Inflammatory macrophage (primary cell): Measurements from ENCODE around the gene TAGLN2.
"Not testable (repeated sequence)": the region's sequence is repeated elsewhere in the genome, so short reads cannot be mapped to it uniquely, and the experiment has no call there.

Experiments used
- DNase-seq, 2 donors: peaks; one replicate each; pipeline ENCODE4 v3.0.0-alpha.2; 2020 to 2022

The TAGLN2 gene

DNA sequence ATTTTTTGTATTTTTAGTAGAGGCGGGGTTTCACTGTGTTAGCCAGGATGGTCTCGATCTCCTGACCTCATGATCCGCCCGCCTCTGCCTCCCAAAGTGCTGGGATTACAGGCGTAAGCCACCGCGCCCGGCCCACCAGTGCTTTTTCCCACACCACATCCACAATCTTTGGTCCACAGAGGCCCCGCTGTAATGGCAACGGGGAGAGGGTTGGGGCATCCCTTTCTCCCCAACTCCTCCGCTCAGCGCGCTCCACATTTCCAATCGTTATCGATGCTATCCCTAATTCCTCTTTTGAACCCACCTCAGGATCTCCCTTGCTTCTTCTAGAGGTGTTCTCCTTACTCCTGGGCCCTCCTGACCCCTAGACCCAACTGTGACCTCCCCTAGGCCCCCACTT, 25.7 kb downstream of the TAGLN2 start:
- DNase-seq: not testable (repeated sequence)

- DNase-seq: no peak
These were observed 26.8 kb downstream of the TAGLN2 start for GRCh38 chr1:159898527-159898926.

DNA sequence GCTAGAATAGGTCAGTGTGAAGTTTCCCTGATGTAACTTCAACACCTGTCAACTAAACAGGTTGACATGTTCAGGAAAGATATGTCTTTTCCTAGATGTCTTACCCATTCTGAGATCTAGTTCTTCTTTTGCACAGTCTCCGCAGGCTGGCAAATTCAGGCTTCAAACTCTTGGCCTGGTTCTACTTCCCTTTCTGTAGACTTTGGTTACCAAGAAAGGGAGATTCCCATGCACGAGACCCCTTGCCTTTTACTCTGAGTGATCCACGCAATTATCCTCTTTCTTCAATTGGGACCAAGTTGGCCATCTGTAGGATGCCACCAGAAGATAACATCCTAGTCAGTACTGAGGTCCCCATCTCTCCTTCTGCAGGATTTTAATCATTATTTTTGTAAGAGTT, 27.3 kb downstream of the TAGLN2 start:
- DNase-seq: peak; percentile 76 to 78

DNA sequence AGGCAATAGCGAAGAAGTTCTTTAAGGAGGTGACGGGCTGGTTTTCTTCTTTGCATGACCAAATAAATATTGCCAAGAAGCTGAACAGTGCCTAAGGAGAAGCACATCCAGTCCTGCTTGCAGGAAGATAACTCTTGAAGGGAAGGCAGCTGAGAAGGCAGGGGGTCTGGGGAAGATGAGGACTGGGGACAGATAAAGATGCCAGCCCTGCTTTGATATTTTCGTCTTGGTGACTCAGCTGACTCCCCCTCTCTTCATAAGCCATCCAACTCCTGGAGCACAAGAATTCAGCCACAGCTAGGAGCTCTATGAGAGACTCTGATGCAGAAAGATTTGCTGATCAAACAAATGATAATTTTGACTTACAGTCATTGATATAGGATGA, 28.8 kb downstream of the TAGLN2 start:
- no peak for DNase-seq

- peak; percentile 64 to 68 for DNase-seq
These were observed 29.3 kb downstream of the TAGLN2 start for GRCh38 chr1:159895836-159896545.

DNA sequence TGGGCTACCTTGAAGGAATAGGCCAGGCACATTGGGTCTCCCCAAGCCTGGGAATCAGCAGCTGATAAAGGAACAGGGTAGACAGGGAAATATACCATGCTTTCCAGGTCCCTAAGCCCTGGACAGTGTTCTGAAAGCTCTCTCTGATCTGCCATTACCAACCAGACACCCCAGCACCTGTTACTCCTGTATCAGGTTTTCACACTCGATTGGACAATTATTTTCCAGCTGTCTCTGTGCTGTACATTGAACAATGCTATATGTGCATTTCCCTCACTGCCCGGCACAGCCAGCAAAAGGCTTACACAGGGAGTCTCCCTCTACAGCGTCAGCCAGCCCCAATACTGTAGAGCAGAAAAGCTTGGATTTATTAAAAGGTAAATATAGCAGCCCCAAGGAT, 30.0 kb downstream of the TAGLN2 start:
- DNase-seq: no peak

- no peak for DNase-seq
These were observed 32.4 kb downstream of the TAGLN2 start for GRCh38 chr1:159892944-159893343.

- DNase-seq: peak; percentile 91
These were observed 33.8 kb downstream of the TAGLN2 start for GRCh38 chr1:159891275-159892157.

GRCh38 chr1:159890390-159890789, 34.9 kb downstream of the TAGLN2 start:
- DNase-seq: no peak

DNA sequence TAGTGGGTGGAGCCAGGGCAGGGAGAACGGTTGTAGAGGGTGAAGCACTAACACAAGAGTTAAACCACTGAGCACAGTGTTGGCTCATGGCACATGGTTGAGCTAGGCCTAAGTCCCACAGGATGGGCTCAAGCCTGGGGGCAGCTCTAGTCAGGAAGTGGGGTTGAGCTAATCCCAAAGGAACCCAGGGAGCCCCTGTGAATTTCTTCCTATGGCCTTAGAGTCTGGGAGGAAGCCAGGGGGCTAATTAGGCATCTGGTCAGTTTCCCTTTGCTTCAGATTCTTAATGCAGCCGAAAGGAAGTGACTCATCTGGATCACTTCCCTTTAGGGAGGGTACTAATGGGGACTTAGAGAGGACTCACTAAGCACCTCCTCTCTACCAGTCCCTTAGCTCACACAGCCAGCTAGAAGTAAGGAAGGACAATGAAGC, 35.5 kb downstream of the TAGLN2 start:
- DNase-seq: peak; percentile 86 to 88

DNA sequence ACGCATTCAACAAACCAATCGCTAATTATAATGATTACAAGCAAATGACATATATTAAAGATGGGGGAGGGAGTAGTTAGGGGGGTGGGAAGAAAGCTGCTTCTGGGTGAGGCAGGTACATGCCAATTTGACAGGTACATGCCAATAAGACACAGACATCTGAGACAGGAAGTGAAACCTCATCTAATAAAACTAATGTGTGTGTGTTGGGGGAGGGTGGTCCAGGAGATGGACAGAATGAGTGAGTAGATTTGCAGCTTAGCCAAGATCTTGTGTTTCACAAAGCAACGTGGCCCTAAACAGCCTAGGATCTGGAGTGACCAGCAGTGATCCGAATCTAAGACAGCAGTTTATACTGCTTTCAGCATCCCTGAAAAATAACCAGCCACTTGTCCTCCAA, 36.1 kb downstream of the TAGLN2 start:
- DNase-seq: no peak

GRCh38 chr1:159884296-159884695, 41.0 kb downstream of the TAGLN2 start:
- DNase-seq: no peak

DNA sequence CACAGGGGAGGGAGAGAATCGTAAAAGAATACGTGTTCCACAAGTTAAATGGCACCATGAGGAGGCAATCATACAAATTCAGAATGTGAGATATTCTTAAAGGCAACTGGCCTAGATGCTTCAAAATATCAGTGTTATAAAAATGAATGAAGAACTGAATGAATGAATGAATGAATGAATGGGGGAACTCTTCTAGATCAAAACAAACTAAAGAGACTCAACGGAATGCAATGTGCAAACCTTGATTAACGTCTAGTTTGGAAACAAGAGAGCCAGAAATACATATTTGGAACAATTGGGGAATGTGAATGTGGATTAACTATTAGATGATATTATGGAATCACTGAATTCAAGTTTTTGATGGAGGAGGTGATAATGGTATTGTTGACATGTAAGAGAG, 42.2 kb downstream of the TAGLN2 start:
- DNase-seq: no peak

DNA sequence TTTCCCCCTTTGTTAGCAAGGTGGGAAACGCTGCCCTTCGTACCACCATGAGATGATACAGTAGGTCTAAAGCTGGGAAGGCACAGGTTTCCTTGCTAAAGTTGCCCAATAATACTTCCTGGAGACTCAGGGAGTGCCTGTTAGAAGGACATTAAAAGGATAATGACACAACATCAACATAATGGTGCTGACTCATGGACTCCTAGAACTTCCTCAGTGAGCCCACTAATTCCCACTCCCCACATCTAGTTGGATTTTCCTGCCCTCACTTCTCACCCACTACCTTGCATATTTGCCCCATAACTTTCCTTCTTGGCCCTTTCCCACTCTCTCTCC, 42.8 kb downstream of the TAGLN2 start:
- peak; percentile 43 to 49 for DNase-seq

DNA sequence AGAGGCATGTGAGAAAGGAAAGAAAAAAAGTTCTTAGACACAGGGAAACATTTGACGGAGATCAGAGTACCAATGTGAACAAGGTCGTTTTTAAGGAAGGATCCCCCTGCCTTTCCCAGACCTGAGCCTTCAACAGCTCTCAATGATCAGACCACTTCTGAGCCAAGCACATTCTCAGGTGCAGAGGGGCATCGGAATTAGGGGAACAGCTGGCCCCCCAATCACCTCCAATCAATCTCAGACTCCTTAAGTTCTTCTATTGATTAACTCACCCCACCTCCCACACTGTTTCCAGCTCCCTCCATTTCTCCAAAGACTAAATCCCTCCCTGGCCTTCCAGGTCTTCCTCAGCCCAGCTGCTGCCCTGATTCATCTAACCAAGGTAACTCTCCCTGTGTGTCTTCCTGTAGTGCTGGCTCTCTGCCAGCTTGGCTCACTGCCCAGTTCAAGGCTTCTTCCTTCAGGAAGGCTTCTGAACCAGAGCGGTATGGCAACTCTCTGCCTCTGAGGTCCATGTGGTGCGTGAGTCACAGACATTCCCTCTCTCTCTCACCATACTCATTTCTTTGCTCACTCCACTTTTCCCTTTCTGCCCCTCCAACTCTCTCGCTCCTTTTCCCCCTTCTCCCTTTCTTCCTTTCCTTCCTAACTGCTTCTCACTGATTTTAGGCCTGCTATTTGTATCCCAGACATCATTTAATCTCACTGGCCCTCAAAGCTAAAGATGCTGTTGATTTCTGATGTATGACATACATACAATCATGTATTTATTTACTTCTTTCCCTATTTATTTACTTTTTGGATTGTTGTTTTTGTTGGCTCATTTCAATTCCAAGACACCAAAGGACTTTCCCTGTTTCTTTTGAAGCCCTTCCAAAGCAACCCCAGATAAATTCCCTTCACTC, 43.4 kb downstream of the TAGLN2 start:
- DNase-seq: peak; percentile 54 to 76

DNA sequence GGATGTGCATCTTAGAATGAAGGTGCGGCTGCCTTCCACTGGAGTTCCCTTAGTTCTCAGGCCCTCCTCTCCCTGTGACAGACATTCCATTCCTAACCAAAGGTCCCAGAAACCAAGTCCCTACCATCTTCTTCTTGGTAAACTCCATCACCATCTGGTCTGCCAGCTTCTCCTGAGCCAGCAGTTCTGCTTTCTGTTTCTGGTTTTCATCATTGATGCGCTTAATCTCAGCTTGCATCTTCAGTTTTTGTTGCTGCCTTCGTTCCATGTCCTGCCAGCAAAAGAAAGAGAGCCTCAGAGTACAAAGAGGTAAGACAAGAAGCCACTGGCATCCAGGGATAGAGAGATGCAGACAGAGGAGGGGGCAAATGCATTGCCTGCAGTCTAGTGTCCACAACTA, 44.9 kb downstream of the TAGLN2 start:
- peak; percentile 24 to 26 for DNase-seq

GRCh38 chr1:159879977-159880376, 45.3 kb downstream of the TAGLN2 start:
- peak; percentile 81 to 87 for DNase-seq

- DNase-seq: no peak
These were observed 46.2 kb downstream of the TAGLN2 start for GRCh38 chr1:159879136-159879535.

- DNase-seq: no peak
These were observed 47.4 kb downstream of the TAGLN2 start for GRCh38 chr1:159877695-159878444.

DNA sequence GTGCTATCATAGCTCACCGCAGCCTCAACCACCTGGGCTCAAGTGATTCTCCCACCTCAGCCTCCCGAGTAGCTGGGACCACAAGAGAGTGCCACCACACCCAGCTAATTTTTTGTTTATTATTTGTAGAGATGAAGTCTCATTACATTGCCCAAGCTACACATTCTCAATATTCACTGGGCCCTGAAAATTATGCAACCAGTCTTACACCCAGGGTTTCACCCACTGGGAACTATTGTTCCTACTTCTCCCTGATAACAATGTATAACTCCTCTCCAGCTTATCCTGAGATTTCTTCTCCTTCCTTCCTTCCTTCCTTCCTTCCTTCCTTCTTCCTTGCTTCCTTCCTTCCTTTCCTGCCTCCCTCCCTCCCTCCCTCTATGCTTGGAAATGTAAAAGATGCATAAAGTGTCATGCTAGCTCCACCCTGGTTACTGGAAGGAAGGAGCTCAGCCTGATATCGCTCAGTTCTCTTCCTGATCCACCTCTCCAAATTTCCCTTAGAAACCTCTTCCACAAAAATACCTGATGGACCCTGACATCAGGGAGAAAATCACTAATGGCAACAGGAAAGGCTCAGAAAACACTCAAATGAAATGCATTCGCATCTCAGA, 51.7 kb downstream of the TAGLN2 start:
- peak in 1 of 2 donors; percentile 26 for DNase-seq

DNA sequence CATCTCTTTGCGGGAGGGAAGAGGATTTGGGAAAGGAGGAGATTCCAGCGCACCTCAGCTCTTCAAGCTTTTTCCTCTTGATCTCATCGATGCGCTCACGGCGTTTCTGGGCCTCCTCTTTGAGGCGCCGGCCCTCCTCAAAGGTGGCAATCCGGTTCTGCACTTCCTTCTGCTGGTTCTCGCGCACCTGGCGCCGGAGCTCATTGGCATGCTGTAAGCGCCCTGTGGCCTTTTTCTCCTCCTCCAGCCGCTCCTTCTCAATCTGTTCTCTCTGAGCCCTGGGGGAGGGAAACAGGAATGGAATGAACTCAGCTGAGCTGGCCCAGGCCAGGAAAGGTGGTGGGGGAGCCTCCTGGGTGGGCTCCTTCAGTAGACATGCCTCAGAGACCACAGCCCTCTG, 52.4 kb downstream of the TAGLN2 start:
- no peak for DNase-seq

- no peak for DNase-seq
These were observed 54.6 kb downstream of the TAGLN2 start for GRCh38 chr1:159870704-159871103.
